HepG2 (cell line): ENCODE measurements around the gene FAM120AOS. TPM values are rescaled to one million over a fixed set of nuclear protein-coding genes. Genes with fewer than 3 reads are reported as not detected.

Source experiments
- AGO2 ChIP-seq: fragments of 200-400 bp; formaldehyde crosslinking; optimal IDR thresholded peaks from 2 replicates; pipeline ENCODE3; 2017; ENCODE audit warnings: mild to moderate bottlenecking, low read depth, low read length, moderate library complexity
- ARNT2 ChIP-seq: sonication (generic); formaldehyde crosslinking; IDR thresholded peaks from 2 replicates; pipeline ENCODE4 v1.8.0; 2022; ENCODE audit warnings: mild to moderate bottlenecking, low read depth, missing genetic modification reagents, moderate library complexity
- FOXP4 ChIP-seq: sonication (generic); formaldehyde crosslinking; IDR thresholded peaks from 2 replicates; pipeline ENCODE4 v1.4.0; 2020; ENCODE audit warnings: missing genetic modification reagents
- KIAA2018 ChIP-seq: sonication (generic); formaldehyde crosslinking; IDR thresholded peaks from 2 replicates; pipeline ENCODE4 v1.5.0; 2020; ENCODE audit warnings: mild to moderate bottlenecking, missing genetic modification reagents, borderline replicate concordance
- MXI1 ChIP-seq: IDR thresholded peaks from 3 replicates; pipeline ENCODE4 v1.6.1; 2012; ENCODE audit warnings: low read depth, low read length, inconsistent platforms, borderline replicate concordance
- RARG ChIP-seq: sonication (generic); formaldehyde crosslinking; IDR thresholded peaks from 2 replicates; pipeline ENCODE4 v1.4.0; 2020; ENCODE audit warnings: low read depth, mild to moderate bottlenecking, missing genetic modification reagents
- ZFX ChIP-seq: sonication (generic); formaldehyde crosslinking; IDR thresholded peaks from 2 replicates; pipeline ENCODE4 v1.4.0; 2020; ENCODE audit warnings: mild to moderate bottlenecking, low read depth, missing genetic modification reagents, moderate library complexity
- ZNF414 ChIP-seq: sonication (generic); formaldehyde crosslinking; IDR thresholded peaks from 2 replicates; pipeline ENCODE4 v1.5.0; 2020; ENCODE audit warnings: missing genetic modification reagents
- ZNF770 ChIP-seq: sonication (generic); formaldehyde crosslinking; IDR thresholded peaks from 2 replicates; pipeline ENCODE4 v1.5.0; 2020; ENCODE audit warnings: mild to moderate bottlenecking, missing genetic modification reagents
- polyA plus RNA-seq, 8 experiments: library from polyadenylated mRNA; depleted of rRNA in 3 of 8; stranded (reverse) in 7 of 8; unstranded in 1 of 8; fragments of >200 nt; fragmentation: Illumina TruSeq in 4 of 8; extraction: Trizol in 4 of 8; gene quantifications; 2 replicates each; pipeline versions ENCODE4 v1.2.1 to v1.2.3, GENCODE V29; 2011 to 2016; ENCODE audit warnings: low read depth in 4 of 8, missing spikeins in 1 of 8, mixed read lengths in 1 of 8; ENCODE audit not compliant: insufficient read depth in 1 of 8
- total RNA-seq, 5 experiments: library from RNA; depleted of rRNA; stranded (reverse); fragments of >200 nt; fragmentation: Illumina TruSeq; extraction: Trizol; gene quantifications; 2 replicates each; pipeline ENCODE4 v1.2.3, GENCODE V29; 2016; ENCODE audit warnings: low read depth in 1 of 5
- TF ChIP-seq, protein P1 (sequence below): sonication (generic); formaldehyde crosslinking; IDR thresholded peaks from 2 replicates; pipeline ENCODE4 v1.4.0; 2020; ENCODE audit warnings: mild to moderate bottlenecking, missing genetic modification reagents

Gene FAM120AOS
- total and polyA plus RNA-seq, 2 of the 13 experiments (the other 11 are each of a cell fraction or from before 2014, with no cell fraction given): 28.2 to 34.6 TPM

DNA sequence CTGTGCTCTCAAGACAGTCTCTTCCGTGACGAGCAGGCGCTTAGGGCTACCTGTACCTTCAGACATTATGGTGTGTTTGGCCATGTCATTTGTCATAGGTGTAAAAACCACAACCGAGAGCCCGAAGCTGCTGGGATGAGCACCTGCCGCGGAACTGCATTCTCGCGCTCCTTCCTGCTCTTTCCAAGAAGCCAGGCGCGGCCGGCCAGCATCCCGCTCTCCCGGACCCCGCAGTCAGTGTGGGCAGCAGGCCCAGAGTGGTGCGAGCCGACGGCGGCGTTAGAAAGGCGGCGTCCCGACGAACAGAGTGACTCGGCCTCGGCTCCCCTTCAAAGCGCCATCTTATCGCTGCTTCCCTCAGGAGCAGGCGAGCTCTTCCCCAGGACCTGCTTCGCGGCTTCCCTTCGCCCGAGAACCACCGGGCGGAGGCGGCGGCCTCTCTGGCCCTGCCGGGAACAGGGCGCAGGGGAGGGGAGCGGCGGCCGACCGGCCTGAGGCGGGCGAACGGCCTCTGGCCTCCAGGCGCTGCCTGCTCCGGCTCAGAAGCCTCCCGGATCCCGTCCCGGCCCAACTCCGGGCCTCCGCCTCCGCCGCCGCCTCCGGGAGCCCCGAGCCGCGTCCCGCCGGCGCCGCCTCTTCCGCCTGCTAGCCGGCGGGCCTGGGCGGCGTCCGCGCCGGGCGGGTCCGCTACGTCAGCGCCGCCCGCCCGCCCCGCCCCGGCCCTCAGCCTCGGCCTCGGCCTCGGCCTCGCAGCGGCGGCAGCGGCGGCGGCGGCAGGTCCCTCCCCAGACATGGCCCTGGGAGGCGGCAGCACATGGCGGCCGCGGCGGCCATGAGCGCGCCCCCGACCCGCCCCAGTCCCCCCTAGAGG lies 2.2 kb downstream of the FAM120AOS start, which contains the start of gene FAM120A (continued):
- TF ChIP-seq KIAA2018: no peak
- peak; percentile 68 for TF ChIP-seq AGO2
- TF ChIP-seq MXI1: peak; percentile 29; the same call in 1 of the 3 replicates
- no peak for TF ChIP-seq RARG (CRISPR knock-in tag)
- no peak for TF ChIP-seq ZNF414 (CRISPR knock-in tag)
- TF ChIP-seq ZFX (CRISPR knock-in tag): peak; percentile 89
- TF ChIP-seq FOXP4 (CRISPR knock-in tag): no peak
- peak; percentile 67; the same call in 1 of the 2 replicates for TF ChIP-seq ARNT2
- TF ChIP-seq, protein P1, sequence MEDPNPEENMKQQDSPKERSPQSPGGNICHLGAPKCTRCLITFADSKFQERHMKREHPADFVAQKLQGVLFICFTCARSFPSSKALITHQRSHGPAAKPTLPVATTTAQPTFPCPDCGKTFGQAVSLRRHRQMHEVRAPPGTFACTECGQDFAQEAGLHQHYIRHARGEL (CRISPR knock-in tag): 0 out of 2 replicates have a peak, but pooled peaks have one; percentile 50
- peak; percentile 80 for TF ChIP-seq ZNF770 (CRISPR knock-in tag)
